Measurements from ENCODE around the gene TMEM63C.

Gene TMEM63C

DNA sequence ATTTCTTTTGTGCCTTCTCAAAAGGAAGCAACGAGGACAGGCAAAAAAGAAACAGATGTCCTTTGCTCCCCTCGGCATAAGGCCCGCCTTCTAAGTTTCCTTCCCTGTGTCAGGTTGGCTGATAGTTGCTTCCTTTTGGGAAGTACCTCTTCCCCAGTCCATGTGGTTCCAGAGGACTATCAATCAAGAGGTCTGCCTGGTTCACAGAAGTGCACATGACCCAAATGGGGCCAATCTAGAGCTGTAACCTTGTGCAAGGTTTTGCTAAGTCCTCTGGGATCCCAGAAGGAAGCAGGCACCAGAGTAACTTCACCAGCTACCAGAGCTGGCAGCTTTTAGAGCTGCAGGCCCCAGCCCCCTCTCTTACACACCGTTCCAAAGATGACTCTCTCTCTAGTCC, 42.6 kb downstream of the TMEM63C start:
- Histone ChIP-seq H4K8ac (ENCODE audit: low read depth, low read length) (no peak overlapping the region), H3K9ac (ENCODE audit: low read length) (no peak overlapping the region), H3K14ac (ENCODE audit: low read length) (no peak overlapping the region), H4K91ac (ENCODE audit: low read depth, low read length) (no peak overlapping the region), H3K18ac (ENCODE audit: low read length) (no peak overlapping the region), H4K12ac (ENCODE audit: low read depth, low read length) (no peak overlapping the region), H3K4me1 (ENCODE audit: control insufficient read depth in 1 of 2, insufficient read depth in 2 of 2, low read length in 2 of 2) (no peaks in the 10 kb centered on the region), H3K79me1 (ENCODE audit: low read length) (no peaks in the 10 kb centered on the region), H2AFZ (ENCODE audit: insufficient read depth, low read length, poor library complexity) (no peak overlapping the region), H3K27ac (ENCODE audit: low read depth, low read length) (no peak overlapping the region), H3K36me3 (ENCODE audit: control insufficient read depth in 1 of 2, insufficient read depth in 2 of 2, low read length in 2 of 2) (no peaks in the 10 kb centered on the region), H2BK12ac (ENCODE audit: low read length) (no peak overlapping the region), H3K79me2 (ENCODE audit: control insufficient read depth, insufficient read depth, low read length, poor library complexity) (no peaks in the 10 kb centered on the region), H3K4me3 (ENCODE audit: low read depth, low read length) (no peak overlapping the region), H3K4me2 (ENCODE audit: low read length) (no peak overlapping the region), H2BK5ac (ENCODE audit: low read depth, low read length, poor library complexity) (no peak overlapping the region), H3K27me3 (ENCODE audit: insufficient read depth, low read length) (no peaks in the 10 kb centered on the region), H3K4ac (ENCODE audit: low read depth, low read length) (no peak overlapping the region), H2AK5ac (ENCODE audit: low read length) (no peak overlapping the region), H2BK120ac (ENCODE audit: insufficient read depth, low read length, poor library complexity) (no peak overlapping the region), H3K9me3 (ENCODE audit: insufficient read depth, low read depth, low read length) (no peaks in the 10 kb centered on the region), H3K23ac (ENCODE audit: low read length) (no peak overlapping the region)
- no peak for DNase-seq
- no CpG with 5 or more reads among the region's 4 CpGs for WGBS (ENCODE audit: extremely low coverage, insufficient coverage, insufficient read length)

DNA sequence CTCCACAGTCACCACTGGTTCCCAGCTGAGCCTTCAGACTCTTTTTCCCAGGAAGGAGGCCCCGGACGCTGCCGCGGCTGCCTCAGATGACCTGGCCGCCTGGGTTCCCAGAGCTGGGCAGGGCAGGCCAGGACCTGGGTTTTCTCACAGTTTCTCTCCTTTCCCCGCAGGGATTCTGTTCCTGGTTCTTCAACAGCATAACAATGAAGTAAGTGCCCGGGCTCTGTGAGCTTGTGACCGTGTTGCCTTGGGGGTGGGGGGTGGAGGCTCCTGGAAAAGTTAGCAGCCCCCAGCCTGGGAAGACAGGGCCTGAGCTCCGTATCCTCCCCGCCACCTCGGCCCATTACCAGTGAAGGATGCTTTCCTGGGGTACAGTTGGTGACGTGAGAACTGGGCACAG, 43.7 kb downstream of the TMEM63C start:
- Histone ChIP-seq H3K27ac (ENCODE audit: low read depth, low read length) (no peak overlapping the region), H4K8ac (ENCODE audit: low read depth, low read length) (no peak overlapping the region)

DNA sequence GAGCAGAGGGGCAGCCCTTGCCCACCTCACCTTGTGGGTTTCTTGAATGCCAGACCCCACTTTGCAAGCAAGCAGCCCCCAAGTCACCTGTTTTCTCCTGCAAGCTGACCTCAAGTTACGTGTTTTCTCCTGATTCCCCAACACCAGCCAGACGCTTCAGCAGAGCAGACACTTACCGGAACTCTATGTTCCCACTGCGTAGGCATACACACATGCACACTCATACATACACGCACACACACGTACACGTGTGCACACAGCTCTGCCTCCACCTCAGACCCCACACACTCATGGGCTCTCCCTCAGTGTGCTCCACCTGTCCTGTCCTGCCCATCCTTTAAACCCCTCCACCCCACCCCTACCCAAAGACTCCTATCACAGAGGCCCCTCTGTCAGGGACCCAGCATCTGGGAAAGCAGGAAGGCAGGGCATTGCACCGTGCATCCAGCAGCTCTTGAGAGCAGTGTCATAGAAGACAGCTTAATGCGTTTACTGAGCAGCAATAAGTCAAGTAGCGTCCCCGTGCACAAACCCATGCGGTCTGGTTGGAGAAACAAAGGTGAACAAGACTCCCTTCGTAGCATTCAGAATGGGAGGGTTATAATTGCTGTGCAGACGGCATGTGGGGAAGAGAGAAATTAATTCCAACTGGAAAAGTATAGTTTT, 44.4 kb downstream of the TMEM63C start:
- no peaks in the 10 kb centered on the region for H3K36me3 ChIP-seq (ENCODE audit: control insufficient read depth in 1 of 2, insufficient read depth in 2 of 2, low read length in 2 of 2)

More for the DNA sequence above, 43.7 kb downstream of the TMEM63C start:
- Histone ChIP-seq H2BK120ac (ENCODE audit: insufficient read depth, low read length, poor library complexity) (no peak overlapping the region), H2AFZ (ENCODE audit: insufficient read depth, low read length, poor library complexity) (no peak overlapping the region), H4K91ac (ENCODE audit: low read depth, low read length) (no peak overlapping the region), H3K14ac (ENCODE audit: low read length) (no peak overlapping the region), H3K79me1 (ENCODE audit: low read length) (no peaks in the 10 kb centered on the region), H3K9ac (ENCODE audit: low read length) (no peak overlapping the region), H3K4ac (ENCODE audit: low read depth, low read length) (no peak overlapping the region), H3K4me3 (ENCODE audit: low read depth, low read length) (no peak overlapping the region), H3K27me3 (ENCODE audit: insufficient read depth, low read length) (no peaks in the 10 kb centered on the region), H3K79me2 (ENCODE audit: control insufficient read depth, insufficient read depth, low read length, poor library complexity) (no peaks in the 10 kb centered on the region), H3K4me2 (ENCODE audit: low read length) (no peak overlapping the region), H4K12ac (ENCODE audit: low read depth, low read length) (no peak overlapping the region), H2AK5ac (ENCODE audit: low read length) (no peak overlapping the region), H2BK12ac (ENCODE audit: low read length) (no peak overlapping the region), H3K18ac (ENCODE audit: low read length) (no peak overlapping the region), H2BK5ac (ENCODE audit: low read depth, low read length, poor library complexity) (no peak overlapping the region), H3K9me3 (ENCODE audit: insufficient read depth, low read depth, low read length) (no peaks in the 10 kb centered on the region), H3K23ac (ENCODE audit: low read length) (no peak overlapping the region), H3K36me3 (ENCODE audit: control insufficient read depth in 1 of 2, insufficient read depth in 2 of 2, low read length in 2 of 2) (no peaks in the 10 kb centered on the region), H3K4me1 (ENCODE audit: control insufficient read depth in 1 of 2, insufficient read depth in 2 of 2, low read length in 2 of 2) (no peaks in the 10 kb centered on the region)
- DNase-seq, result no peak
- WGBS (ENCODE audit: extremely low coverage, insufficient coverage, insufficient read length), result no CpG with 5 or more reads among the region's 12 CpGs

DNA sequence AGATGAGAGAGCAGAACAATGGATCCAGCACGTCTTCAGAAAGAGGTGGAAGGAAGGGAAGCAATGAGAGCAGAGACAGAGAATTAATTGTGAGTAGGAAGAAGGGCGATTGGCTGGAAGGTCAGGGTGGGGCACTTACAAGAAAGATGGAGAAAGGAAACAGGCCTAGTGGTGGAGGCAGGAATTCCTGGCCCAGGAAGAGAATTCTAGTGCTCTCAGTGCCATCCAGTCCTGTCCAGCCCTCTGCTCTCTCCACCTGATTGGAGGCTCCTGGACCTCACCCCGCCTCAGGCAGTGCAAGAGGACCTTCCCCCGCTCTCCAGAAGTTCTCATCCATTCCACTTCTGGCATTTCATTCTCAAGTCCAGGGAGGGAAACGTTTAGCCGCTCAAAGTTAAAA, 46.5 kb downstream of the TMEM63C start:
- Histone ChIP-seq H3K4ac (ENCODE audit: low read depth, low read length) (no peak overlapping the region), H2AFZ (ENCODE audit: insufficient read depth, low read length, poor library complexity) (no peak overlapping the region), H3K27ac (ENCODE audit: low read depth, low read length) (no peak overlapping the region), H2AK5ac (ENCODE audit: low read length) (no peak overlapping the region), H3K4me2 (ENCODE audit: low read length) (no peak overlapping the region), H2BK5ac (ENCODE audit: low read depth, low read length, poor library complexity) (no peak overlapping the region), H4K8ac (ENCODE audit: low read depth, low read length) (no peak overlapping the region), H3K9ac (ENCODE audit: low read length) (no peak overlapping the region), H4K91ac (ENCODE audit: low read depth, low read length) (no peak overlapping the region), H2BK120ac (ENCODE audit: insufficient read depth, low read length, poor library complexity) (no peak overlapping the region), H3K18ac (ENCODE audit: low read length) (no peak overlapping the region), H3K36me3 (ENCODE audit: control insufficient read depth in 1 of 2, insufficient read depth in 2 of 2, low read length in 2 of 2) (no peaks in the 10 kb centered on the region), H2BK12ac (ENCODE audit: low read length) (no peak overlapping the region), H4K12ac (ENCODE audit: low read depth, low read length) (no peak overlapping the region), H3K27me3 (ENCODE audit: insufficient read depth, low read length) (no peaks in the 10 kb centered on the region), H3K4me3 (ENCODE audit: low read depth, low read length) (no peak overlapping the region), H3K23ac (ENCODE audit: low read length) (no peak overlapping the region), H3K14ac (ENCODE audit: low read length) (no peak overlapping the region), H3K9me3 (ENCODE audit: insufficient read depth, low read depth, low read length) (no peaks in the 10 kb centered on the region), H3K79me2 (ENCODE audit: control insufficient read depth, insufficient read depth, low read length, poor library complexity) (no peaks in the 10 kb centered on the region), H3K79me1 (ENCODE audit: low read length) (no peaks in the 10 kb centered on the region), H3K4me1 (ENCODE audit: control insufficient read depth in 1 of 2, insufficient read depth in 2 of 2, low read length in 2 of 2) (no peaks in the 10 kb centered on the region)
- no CpG with 5 or more reads among the region's 6 CpGs for WGBS (ENCODE audit: extremely low coverage, insufficient coverage, insufficient read length)
- DNase-seq, result no peak

More for the DNA sequence above, 44.4 kb downstream of the TMEM63C start:
- H3K79me1 ChIP-seq (ENCODE audit: low read length), result no peaks in the 10 kb centered on the region
- H3K4me1 ChIP-seq (ENCODE audit: control insufficient read depth in 1 of 2, insufficient read depth in 2 of 2, low read length in 2 of 2), result no peaks in the 10 kb centered on the region
- no peak overlapping the region for H3K9ac ChIP-seq (ENCODE audit: low read length)
- no peak overlapping the region for H2AFZ ChIP-seq (ENCODE audit: insufficient read depth, low read length, poor library complexity)
- no peak overlapping the region for H3K23ac ChIP-seq (ENCODE audit: low read length)
- no peak overlapping the region for H4K12ac ChIP-seq (ENCODE audit: low read depth, low read length)
- no peaks in the 10 kb centered on the region for H3K9me3 ChIP-seq (ENCODE audit: insufficient read depth, low read depth, low read length)
- DNase-seq, result no peak
- H2AK5ac ChIP-seq (ENCODE audit: low read length), result no peak overlapping the region
- no peak overlapping the region for H2BK5ac ChIP-seq (ENCODE audit: low read depth, low read length, poor library complexity)
- no peaks in the 10 kb centered on the region for H3K79me2 ChIP-seq (ENCODE audit: control insufficient read depth, insufficient read depth, low read length, poor library complexity)
- H4K91ac ChIP-seq (ENCODE audit: low read depth, low read length), result no peak overlapping the region
- no peak overlapping the region for H3K27ac ChIP-seq (ENCODE audit: low read depth, low read length)
- no peak overlapping the region for H3K4me2 ChIP-seq (ENCODE audit: low read length)
- H3K4ac ChIP-seq (ENCODE audit: low read depth, low read length), result no peak overlapping the region
- no CpG with 5 or more reads among the region's 14 CpGs for WGBS (ENCODE audit: extremely low coverage, insufficient coverage, insufficient read length)
- no peak overlapping the region for H2BK12ac ChIP-seq (ENCODE audit: low read length)
- no peak overlapping the region for H3K4me3 ChIP-seq (ENCODE audit: low read depth, low read length)
- no peak overlapping the region for H2BK120ac ChIP-seq (ENCODE audit: insufficient read depth, low read length, poor library complexity)
- H4K8ac ChIP-seq (ENCODE audit: low read depth, low read length), result no peak overlapping the region
- no peaks in the 10 kb centered on the region for H3K27me3 ChIP-seq (ENCODE audit: insufficient read depth, low read length)
- no peak overlapping the region for H3K18ac ChIP-seq (ENCODE audit: low read length)
- no peak overlapping the region for H3K14ac ChIP-seq (ENCODE audit: low read length)

Measured in trophoblast cell (in vitro differentiated cells and primary cell).